Eye (tissue), 1 donor: ENCODE measurements around the gene SLC17A9.
"Not testable (repeated sequence)": the region's sequence is repeated elsewhere in the genome, so short reads cannot be mapped to it uniquely, and the experiment has no call there.

Source experiments
- DNase-seq: peaks from one replicate; pipeline ENCODE4 v3.0.0-alpha.2; 2015

Gene SLC17A9

DNA sequence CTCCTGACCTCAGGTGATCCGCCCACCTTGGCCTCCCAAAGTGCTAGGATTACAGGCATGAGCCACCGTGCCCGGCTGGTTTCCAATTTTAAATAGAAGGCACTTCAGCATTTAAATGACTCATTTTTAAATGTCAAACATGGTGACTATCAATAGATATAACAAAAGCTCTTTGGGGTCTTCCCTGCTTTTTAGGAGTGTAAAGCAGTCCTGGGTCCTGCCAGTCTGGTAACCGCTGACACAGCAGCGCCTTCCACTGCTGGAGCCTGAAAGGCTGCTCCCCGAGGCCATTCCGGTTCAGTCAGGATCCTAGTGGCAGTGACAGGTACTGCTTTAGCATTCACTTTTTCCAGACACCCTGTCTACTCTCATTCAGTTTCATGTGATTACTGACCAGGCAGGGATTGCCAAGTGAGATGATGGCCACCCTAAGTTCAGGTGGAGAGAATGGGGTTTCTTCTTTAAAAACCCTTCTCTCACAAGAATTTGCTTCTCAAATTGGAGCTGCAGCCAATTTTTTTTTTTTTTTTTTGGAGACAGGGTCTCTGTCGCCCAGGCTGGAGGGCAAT, 31.3 kb upstream of the SLC17A9 start:
- DNase-seq: peak; percentile 82

DNA sequence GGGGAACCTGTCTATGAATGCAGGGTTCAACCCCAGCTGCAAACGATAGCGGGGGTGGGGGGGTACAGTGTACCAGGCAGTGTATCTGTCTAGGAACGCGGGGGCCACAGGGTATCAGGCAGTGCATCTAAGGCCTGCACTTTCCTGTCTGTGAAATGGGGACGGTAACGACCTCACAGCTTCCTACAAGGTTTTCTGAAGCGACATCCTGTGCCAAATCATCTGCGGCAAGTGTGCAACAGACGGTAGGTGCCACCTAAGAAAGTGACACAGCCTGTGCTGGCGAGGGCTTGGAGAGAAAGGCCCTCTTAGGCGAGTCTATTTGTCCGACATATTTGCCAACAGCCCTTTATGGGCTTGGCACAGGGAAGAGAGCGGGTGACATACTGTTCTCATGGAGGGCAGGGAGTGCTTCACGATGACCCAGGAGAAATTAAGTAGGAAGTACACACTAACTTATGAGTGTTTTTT, 30.0 kb upstream of the SLC17A9 start:
- no peak for DNase-seq

DNA sequence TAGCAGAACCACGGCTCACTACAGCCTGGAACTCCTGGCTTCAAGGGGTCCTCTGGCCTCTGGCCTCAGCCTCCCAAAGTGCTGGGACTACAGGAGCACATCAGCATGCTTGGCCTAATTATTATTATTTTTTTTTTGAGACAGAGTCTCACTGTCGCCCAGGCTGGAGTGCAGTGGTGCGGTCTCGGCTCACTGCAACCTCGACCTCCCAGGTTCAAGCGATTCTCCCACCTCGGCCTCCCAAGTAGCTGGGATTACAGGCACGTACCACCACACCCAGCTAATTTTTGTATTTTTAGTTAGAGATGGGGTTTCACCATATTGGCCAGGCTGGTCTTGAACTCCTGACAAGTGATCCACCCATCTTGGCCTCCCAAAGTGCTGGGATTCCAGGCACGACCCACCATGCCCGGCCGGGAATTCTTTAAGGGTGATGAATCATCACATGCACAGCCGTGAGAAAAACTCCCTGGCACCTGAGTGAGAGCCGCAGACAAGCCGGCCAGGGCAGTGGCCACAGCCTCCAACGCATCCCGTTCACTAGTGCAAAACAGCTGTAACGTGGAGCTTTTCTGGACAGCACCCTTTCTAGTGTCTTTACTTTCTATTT, 29.3 kb upstream of the SLC17A9 start:
- DNase-seq: not testable (repeated sequence)

DNA sequence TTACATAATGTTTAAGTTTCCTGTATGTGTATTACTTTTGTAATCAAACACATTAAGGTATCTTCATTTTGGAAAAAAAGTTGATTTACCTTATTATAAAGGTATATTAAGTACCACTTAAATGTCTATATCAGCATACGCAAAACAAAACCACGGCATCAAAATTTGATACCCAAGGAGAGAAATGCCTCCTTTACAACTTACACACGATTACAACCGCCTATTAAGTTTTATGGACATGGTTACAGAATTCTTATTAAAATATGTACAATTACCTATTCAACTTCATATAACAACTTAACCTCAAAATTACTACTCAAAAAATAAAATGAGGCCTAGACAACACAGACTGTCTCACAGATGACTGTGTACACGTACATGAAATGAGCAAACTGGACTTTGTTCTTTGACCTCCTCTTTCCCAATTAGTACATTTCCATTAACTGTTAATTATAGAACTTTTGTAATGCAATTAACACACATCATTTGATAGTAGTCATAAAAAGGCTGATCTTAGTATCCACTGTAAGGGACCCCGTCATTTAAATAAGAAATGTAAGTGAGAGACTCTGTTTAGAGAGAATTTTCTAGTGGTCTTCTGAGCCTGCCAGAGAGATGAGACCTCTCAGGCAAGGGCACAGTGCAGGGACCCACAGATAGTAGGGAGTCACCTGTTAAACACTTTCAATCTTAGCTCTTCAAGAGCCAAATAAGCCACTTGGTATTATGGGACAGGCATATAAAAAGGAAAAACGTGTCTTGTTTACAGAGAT, 28.7 kb upstream of the SLC17A9 start:
- DNase-seq: no peak

DNA sequence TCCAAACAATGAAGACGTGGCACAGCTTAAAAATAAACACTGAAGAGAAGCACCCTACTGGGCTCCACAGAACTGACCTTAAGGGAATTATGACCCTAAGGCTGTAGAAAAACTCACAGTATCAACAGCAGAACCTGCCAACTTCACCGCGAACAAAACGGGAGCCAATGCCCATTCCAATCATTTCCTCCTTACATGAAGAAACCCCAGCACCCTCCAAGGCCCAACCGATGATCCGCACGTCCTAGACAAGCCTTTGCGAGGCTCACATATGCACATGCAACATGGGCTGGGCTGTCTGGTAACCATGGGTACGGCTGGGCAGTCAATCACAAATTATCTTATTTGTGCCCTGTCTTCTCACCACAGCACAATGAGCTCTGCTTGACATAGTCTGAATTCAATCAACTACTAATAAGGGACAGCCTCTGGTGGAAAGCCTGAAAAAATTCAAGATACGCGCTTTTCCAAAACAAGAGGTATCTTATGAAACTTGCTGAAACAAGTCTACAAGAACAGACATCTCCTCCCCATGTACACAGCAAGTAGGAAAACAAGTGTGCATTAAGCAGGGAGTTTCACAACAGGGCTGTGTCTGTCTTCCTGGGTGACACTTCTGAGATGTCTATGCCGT, 27.9 kb upstream of the SLC17A9 start:
- peak; percentile 45 for DNase-seq

DNA sequence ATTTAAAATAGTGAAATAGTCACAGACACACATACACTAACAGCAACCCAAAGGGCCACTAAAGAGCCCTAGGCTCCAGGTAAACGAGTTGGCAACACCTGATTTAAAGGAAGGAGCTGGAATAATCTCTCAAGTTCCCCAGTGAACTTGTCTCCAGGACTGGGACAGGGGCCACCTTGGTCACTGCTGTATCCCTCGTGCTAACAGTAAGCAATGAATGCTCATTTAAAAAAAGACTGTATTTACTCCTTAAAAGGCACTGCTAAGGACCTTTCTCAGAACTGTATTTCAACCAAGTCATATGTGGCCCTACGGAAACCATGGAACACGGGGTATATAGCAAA, 27.5 kb upstream of the SLC17A9 start:
- no peak for DNase-seq

DNA sequence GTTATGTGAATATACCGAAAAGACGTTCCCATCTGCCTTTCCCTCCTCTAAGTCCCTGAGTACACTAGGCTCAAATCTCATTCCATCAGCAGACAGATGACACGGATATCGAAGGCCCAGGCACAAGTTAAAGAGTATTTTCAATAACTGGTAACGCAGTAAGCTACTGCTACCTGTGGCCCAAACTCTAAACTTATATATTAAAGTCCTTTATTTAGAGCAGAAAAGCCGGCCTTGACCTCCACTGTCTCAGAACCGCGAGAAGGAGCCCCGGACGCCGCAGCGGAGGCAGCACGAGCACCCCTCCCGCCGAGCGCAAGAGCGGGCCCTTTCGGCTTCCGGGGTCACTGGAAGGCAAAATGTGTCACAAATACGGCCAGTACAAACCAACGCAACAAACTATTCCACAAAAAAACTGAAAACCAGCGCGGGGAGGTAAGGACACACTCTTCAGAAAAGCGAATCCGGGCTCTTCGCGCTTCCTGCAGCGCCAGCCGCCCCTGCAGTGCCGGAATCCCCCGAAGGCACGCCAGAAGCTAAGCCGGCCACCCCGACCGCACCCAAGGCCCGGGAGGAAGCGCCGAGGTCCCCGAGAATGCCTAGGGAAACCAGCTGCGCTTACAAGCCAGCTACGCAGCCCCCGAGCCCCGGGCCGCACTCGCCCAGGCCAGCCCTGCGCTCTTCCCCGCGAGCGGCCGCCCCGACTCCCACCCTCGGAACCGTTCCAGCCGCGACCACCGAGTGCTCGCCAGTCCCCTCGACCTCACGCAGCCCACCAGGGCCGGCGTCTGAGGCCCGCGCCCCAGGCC, 26.9 kb upstream of the SLC17A9 start:
- peak; percentile 61 for DNase-seq

DNA sequence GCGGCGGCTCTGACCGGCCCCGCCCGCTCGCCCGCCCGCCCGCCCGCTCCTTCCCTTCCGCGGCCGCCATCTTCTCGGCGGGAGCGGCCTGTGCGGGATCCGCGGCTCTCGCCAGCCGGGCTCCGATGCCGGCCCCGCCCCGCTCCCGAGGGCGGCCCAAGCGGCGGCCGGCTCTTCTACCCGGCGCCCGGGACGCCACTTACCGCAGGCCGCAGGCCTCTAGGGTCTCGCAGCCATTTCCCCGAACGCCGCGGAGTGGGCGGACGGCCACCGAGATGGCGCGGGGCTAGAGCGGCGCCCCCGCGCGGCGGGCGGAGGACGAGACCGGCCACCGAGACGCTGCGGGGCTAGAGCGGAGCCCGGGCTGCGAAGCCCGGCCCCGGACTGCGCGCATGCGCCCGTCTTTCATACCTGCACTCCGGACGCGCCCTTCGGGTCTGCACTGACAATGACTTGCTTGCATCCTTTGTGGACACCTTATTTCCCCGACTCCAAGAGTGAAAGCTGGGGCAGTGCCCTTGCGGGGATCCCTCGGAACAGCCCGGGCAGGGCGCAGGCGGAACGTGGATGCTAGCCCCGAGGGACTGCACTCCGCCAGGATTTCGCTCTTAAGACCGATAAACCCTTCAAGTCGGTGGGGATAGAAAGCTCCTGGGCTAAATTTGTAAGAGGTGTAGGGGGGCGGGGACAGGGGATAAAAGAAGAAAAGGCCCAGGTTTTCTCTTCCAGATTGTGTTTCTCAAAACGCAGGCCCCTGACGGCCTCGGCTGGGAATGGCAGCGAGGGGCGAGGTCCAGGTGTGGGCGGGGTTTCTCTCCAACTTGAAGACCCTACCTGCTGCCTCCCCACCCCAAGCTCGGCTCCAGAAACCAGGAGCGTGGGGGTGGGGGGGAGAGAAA, 26.0 kb upstream of the SLC17A9 start, which contains the start of gene DIDO1:
TSS of gene DIDO1 (minus strand) at position 277 of the 899 bp plus-strand sequence.
- DNase-seq: peak; percentile 94

DNA sequence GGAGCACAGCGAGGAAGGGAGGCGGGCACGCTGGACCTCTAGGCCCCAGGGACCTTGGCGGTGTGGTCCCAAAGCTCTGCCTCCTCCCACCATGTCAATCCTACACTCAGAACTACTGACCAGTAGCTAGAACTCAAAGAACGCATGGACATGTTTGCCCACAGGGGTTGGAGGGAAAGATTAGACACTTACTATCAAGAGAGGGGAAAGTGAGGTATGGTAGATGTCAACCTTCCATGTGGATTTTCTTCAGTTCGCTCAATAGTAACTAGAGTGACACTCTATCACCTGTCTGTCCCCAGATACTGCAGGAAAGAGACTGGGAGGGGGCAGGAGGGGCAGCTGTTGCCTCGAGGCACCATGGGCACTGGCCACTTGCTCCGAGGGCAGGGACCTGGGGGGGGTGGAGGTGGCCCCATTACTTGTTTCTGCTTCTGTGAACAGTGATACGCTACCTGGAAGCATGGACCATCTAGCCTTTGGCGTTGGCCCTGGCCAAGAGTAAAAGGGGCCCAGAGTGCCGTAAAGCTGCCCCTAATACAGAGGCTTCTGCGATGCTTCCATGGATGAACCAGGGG, 25.3 kb upstream of the SLC17A9 start:
- no peak for DNase-seq

DNA sequence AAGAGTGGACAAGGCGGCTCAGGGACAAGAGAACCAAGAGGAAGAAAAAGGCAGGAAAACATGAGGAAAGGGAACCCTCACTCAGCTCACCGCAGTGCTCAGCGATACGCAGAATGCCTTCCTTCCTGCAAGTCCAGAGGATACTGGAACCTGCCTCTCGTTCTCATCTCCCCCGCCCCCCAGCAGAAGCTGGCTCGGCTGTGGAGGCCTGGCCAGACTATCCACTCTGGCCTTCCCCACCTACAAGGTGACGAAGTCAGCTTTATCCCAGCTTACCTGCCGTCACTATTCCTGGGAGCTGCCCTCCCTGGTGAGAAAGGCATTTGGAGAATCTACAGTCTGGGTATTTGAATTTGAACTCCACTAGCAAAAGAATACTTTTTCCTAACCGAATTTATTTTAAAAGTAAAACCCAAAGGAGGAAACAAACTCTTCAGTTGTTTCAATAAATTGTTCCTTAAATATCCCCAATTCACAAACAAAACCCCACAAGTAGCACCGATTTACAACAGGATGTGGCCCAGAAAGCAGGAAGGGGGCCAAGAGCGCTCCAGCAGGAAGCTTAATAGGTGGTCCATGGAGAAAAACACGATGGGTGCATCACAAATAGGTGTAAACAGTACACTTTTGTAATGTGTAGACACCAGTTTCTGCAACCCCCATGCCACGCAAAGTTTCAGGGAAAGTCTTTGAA, 24.1 kb upstream of the SLC17A9 start:
- DNase-seq: no peak

DNA sequence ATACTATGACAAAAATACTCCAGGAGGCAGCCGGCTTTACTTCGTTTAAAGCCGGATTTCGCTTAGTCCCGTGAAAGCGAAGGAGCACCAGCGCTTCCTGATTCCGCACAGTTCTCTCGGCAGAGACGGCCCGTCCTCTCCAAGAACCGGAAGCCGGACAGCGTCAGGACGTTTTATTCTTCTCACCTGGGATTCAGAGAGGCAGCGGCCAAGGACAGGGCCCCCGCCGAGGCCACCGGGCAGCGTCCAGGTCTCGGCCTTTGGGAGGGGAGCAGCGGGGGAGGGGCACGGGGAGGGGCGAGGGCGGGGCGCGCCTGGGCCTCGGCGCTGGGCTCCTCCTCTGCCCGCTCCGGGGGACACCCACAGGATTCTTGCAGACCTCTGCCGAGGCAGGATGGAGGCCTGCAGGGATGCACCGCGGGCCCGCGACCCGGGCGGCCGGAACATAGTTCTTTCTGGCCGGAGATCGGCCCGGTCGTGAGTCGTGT, 23.4 kb upstream of the SLC17A9 start:
- DNase-seq: peak; percentile 51

DNA sequence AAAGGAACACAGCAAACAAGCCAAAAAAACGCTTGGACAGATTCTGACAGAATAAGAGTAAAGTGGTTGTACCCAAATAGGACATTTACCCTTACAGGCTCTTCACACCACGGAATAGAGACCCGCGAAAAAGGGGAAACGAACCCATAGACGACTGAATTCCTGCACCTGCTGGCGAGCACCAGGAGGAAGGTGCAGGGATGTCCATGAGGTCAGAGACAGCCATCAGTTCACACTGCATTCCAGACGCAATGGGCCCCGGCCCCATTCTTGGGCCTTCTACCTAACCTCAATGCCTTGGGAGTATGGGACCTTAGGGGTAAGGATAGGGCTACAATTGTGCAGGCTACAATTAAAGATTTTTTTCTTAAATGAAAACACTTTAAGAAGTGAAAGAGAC, 21.0 kb upstream of the SLC17A9 start:
- DNase-seq: no peak

DNA sequence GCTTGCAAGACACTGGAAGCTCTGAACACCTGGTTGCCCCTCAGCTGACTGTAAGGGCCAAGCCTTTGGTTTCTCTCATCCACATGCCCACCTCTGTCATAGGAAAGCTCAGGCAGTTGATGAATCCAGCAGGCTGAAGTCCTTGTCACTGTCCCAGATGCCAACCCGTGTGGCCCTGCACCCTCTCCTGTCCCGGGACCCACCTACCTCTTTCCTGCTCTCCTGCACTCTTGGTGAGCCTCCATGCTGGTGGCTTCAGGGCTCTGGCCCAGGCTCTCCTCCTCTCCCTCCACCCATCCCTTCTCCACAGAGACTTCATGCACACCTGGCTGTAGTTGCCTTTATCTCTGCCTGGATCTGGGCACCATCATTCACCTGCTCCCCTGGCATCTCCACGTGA, 18.5 kb upstream of the SLC17A9 start:
- no peak for DNase-seq

DNA sequence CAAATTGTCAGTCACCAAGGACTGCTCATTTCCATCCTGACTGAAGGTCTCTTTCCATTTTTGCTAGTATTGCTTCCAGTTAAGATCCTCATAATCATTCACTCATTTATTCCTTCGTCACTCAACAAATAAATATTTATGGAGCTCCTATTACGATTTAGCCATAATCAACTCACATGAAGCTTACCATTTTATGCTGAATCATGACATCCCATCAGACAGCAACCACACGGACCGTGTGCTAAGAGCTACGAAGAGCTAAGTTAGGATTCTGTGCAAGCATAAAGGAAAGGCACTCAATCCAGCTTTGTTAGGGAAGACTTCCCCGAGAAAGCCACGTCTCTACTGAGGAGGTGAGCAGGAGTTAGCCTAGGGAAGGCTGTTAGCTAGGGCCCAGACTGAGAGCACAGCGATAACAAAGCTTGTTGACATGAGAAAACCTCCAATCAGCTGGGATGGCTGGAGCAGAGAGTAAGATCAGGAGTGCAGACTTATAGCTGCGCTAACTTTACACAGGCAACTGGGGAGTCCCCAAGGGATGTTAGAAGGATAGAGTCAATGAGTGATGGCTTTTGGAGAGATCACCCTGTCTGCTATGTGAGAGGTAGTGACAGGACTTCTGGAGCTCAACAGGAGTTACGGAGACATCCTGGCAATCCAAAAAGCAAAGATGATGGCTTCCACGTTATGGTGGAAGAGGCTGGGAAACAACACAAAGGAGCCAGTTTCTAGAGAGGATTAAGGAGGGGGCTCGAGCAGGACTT, 17.1 kb upstream of the SLC17A9 start:
- DNase-seq: no peak

DNA sequence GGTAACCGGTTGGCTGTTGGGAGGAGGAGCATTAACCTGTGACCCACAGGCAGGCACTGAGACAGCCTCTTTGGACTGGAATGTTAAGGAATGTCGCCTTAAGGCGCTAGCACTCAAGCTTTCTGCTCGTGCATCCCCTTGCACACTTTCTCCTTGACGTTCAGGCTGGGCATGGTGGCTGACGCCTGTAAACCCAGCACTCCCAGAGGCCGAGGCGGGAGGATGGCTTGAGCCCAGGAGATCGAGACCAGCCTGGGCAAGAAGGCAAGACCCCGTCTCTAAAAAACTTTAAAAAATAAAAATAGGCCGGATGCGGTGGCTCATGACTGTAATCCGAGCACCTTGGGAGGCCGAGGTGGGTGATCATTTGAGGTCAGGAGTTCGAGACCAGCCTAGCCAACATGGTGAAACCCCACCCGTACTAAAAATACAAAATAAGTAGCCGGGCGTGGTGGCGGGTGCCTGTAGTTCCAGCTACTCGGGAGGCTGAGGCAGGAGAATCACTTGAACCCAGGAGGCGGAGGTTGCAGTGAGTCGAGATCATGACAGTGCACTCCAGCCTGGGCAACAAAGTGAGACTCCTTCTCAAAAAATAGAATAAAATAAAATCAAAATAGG, 16.4 kb upstream of the SLC17A9 start:
- no peak for DNase-seq

DNA sequence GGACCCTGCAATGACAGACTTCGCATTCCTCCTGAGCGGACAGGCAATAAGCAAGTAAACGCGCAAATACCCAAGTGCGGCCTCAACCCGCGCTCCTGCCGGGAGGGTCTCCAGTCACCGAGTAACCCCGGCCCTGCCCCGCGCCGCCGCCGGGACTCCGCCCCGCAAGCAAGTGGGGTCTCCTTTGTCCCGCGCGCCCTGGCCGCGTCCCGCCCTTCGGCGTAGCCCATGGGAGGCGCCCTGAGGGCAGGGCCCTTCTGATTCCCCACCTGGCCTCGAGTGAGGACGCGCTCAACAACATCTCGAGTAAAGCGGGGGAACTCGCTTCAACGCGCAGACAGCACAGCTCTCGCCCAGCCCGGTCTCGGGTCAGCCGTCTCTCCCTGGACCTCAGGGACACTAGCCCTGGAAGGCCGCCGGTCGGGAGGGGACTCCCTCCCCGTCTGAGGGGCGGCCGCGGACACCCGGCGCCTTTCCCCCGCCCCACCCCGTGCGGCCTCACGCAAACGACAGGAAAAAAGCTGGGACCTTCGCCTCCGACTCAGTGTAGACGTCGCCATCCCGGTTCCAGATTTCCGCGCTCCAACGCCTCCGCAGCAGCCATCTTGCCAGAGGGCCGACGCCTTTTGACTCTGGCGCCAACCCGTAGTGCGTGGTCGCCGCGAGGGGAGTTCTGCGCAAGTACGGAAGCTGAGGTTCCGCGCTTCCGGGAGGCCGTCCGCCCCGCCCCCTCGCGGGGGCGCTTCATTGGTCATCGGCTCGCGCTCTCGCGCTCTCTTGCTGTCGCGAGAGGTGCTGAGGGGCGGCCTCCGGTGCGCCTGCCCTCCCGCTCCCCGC, 15.0 kb upstream of the SLC17A9 start:
- peak; percentile 97 for DNase-seq

DNA sequence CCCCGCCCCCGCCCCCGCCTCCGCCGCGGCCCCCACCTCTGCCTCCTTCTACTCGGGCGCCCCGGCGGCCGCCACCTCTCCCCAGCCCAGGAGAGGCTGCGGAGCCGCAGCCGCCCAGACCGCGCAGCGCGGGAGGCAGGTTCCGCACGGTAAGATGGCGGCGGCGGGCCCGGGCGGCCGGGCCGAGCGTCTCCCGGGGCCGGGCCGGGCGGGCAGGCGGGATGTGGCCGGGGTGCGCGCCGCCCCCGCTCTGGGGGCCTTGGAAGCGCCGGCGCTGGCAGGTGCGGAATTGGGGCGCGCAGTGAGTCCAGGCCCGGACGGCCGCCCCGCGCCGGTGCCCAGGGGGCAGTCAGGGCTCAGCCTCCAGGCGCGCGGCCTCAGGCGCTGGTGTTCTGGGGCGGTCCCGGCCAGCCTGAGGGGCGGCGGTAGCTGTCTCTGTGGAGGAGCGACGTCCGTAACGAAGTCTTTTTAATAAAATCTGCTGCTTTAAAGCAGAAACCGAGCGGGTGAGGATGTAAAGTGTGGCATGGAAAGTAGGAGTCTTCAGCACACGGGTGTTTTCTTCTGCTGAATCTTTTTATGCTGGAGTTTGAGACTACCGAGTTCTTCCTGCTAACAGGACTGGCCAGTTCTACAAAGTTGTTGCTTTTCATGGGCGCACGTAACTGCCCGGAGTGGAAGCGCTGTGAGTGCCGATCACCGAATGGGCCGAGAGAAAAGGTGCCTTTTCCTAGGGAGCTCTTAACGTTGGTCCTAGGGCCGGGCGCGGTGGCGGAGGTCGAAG, 14.2 kb upstream of the SLC17A9 start, which contains the start of gene GID8:
TSS of gene GID8 (plus strand) at position 43 of the 784 bp plus-strand sequence. CDS start 3,356 bp downstream, outside the sequence.
- peak; percentile 73 for DNase-seq
